Occipital lobe (tissue), 2 donors: ENCODE data around the gene CMKLR1. TPM values are rescaled to one million over a fixed set of nuclear protein-coding genes. Genes with fewer than 3 reads are reported as not detected.

Experiments
- DNase-seq: peaks from one replicate; lab custom pipeline; 2025; lab: John Stamatoyannopoulos, UW
- total RNA-seq: library from RNA; depleted of rRNA; stranded (reverse); fragments of >200 nt; gene quantifications from one replicate; pipeline ENCODE4 v1.2.3, GENCODE V29; 2014

CMKLR1 gene
- total RNA-seq, 1 donor from 2014 or later, result 1.7 TPM

GRCh38 chr12:108267450-108267849, 71.7 kb downstream of the CMKLR1 start:
- no peak for DNase-seq

GRCh38 chr12:108266131-108266530, 73.0 kb downstream of the CMKLR1 start:
- DNase-seq, result no peak

GRCh38 chr12:108265505-108265904, 73.6 kb downstream of the CMKLR1 start:
- DNase-seq, result no peak

GRCh38 chr12:108260969-108261368, 78.1 kb downstream of the CMKLR1 start:
- DNase-seq, result no peak

- no peak for DNase-seq
Observed at GRCh38 chr12:108260039-108260438, 79.1 kb downstream of the CMKLR1 start.

GRCh38 chr12:108257610-108258106, 81.5 kb downstream of the CMKLR1 start:
- no peak for DNase-seq

- DNase-seq, result no peak
Observed at GRCh38 chr12:108257004-108257403, 82.1 kb downstream of the CMKLR1 start.

GRCh38 chr12:108255252-108255602, 83.9 kb downstream of the CMKLR1 start:
- DNase-seq, result no peak

GRCh38 chr12:108254517-108255251, 84.4 kb downstream of the CMKLR1 start:
- no peak for DNase-seq

- no peak for DNase-seq
Observed at GRCh38 chr12:108254030-108254429, 85.1 kb downstream of the CMKLR1 start.

- peak; percentile 58 for DNase-seq
Observed at GRCh38 chr12:108253540-108253939, 85.6 kb downstream of the CMKLR1 start.

GRCh38 chr12:108252523-108252922, 86.6 kb downstream of the CMKLR1 start:
- DNase-seq, result no peak

- DNase-seq, result no peak
Observed at GRCh38 chr12:108248011-108248410, 91.1 kb downstream of the CMKLR1 start.

- DNase-seq, result no peak
Observed at GRCh38 chr12:108247130-108247529, 92.0 kb downstream of the CMKLR1 start.

GRCh38 chr12:108241986-108242703, 97.0 kb downstream of the CMKLR1 start:
- DNase-seq, result no peak

- no peak for DNase-seq
Observed at GRCh38 chr12:108240928-108241327, 98.2 kb downstream of the CMKLR1 start.

GRCh38 chr12:108240027-108240785, 98.9 kb downstream of the CMKLR1 start:
- DNase-seq, result no peak

GRCh38 chr12:108239378-108239777, 99.7 kb downstream of the CMKLR1 start:
- DNase-seq, result no peak

- DNase-seq, result no peak
Observed at GRCh38 chr12:108238474-108238873, 100.6 kb downstream of the CMKLR1 start.
